GM18907 (cell line): ENCODE measurements around the gene PNKD.
"Not testable (repeated sequence)": the region's sequence is repeated elsewhere in the genome, so short reads cannot be mapped to it uniquely, and the experiment has no call there.

Source experiments
- ATAC-seq: cut with Tn5 transposase; IDR thresholded peaks from one replicate; pipeline ENCODE4 v1.9.1; 2021; ENCODE audit warnings: mild to moderate bottlenecking, moderate library complexity; ENCODE audit not compliant: unreplicated experiment

Gene PNKD

GRCh38 chr2:218314764-218315163 lies 44.4 kb downstream of the PNKD start:
- ATAC-seq, result not testable (repeated sequence)

- no peak for ATAC-seq
These were observed 45.1 kb downstream of the PNKD start for GRCh38 chr2:218315397-218315796.

- no peak for ATAC-seq
These were observed 46.9 kb downstream of the PNKD start for GRCh38 chr2:218317303-218317630.

GRCh38 chr2:218317835-218318234 lies 47.5 kb downstream of the PNKD start:
- no peak for ATAC-seq

- no peak for ATAC-seq
These were observed 47.9 kb downstream of the PNKD start for GRCh38 chr2:218318241-218318640.

GRCh38 chr2:218319813-218320365 lies 49.6 kb downstream of the PNKD start:
- no peak for ATAC-seq

GRCh38 chr2:218320704-218321336 lies 50.5 kb downstream of the PNKD start:
- no peak for ATAC-seq

GRCh38 chr2:218322768-218323525 lies 52.6 kb downstream of the PNKD start:
- peak; percentile 75 for ATAC-seq

- no peak for ATAC-seq
These were observed 53.5 kb downstream of the PNKD start for GRCh38 chr2:218323526-218324472.

- ATAC-seq, result no peak
These were observed 55.3 kb downstream of the PNKD start for GRCh38 chr2:218325566-218326160.

- no peak for ATAC-seq
These were observed 56.0 kb downstream of the PNKD start for GRCh38 chr2:218326315-218326714.

- no peak for ATAC-seq
These were observed 57.3 kb downstream of the PNKD start for GRCh38 chr2:218327451-218328210.

GRCh38 chr2:218328294-218328693 lies 58.0 kb downstream of the PNKD start:
- ATAC-seq, result no peak

GRCh38 chr2:218329027-218329825 lies 58.9 kb downstream of the PNKD start:
- peak; percentile 60 for ATAC-seq

- peak; percentile 49 for ATAC-seq
These were observed 59.7 kb downstream of the PNKD start for GRCh38 chr2:218329826-218330593.

GRCh38 chr2:218331745-218332144 lies 61.4 kb downstream of the PNKD start:
- ATAC-seq, result no peak

- no peak for ATAC-seq
These were observed 62.0 kb downstream of the PNKD start for GRCh38 chr2:218332288-218332687.

- no peak for ATAC-seq
These were observed 62.8 kb downstream of the PNKD start for GRCh38 chr2:218332920-218333645.
